RWPE2 (cell line): ENCODE data around the gene FAM98B.

Source experiments
- ATAC-seq: fragments of 200-7000 bp; cut with Tn5 transposase; 3 replicates; pipeline ENCODE4 v1.9.1; 2021; ENCODE audit warnings: low read depth
- DNase-seq: peaks from one replicate; pipeline ENCODE4 v3.0.0-alpha.2; 2020; ENCODE audit warnings: low spot score
- H3K27ac ChIP-seq: fragments of 450-650 bp; 2 replicates; pipeline ENCODE4 v1.5.1; 2017; ENCODE audit warnings: mild to moderate bottlenecking; ENCODE audit not compliant: poor library complexity, severe bottlenecking
- H3K27me3 ChIP-seq: fragments of 250-450 bp; sonication (Bioruptor Pico); 2 replicates; pipeline ENCODE4 v1.5.1; 2021; ENCODE audit warnings: mild to moderate bottlenecking, moderate library complexity; ENCODE audit not compliant: insufficient read depth, poor library complexity, severe bottlenecking
- H3K36me3 ChIP-seq: fragments of 250-450 bp; sonication (Bioruptor Pico); 2 replicates; pipeline ENCODE4 v1.5.1; 2020; ENCODE audit warnings: low read depth, mild to moderate bottlenecking, moderate library complexity
- H3K4me1 ChIP-seq: fragments of 250-450 bp; sonication (Bioruptor Pico); 2 replicates; pipeline ENCODE4 v1.5.1; 2021; ENCODE audit warnings: mild to moderate bottlenecking, moderate library complexity; ENCODE audit not compliant: insufficient read depth, poor library complexity, severe bottlenecking
- H3K4me3 ChIP-seq: fragments of 250-450 bp; sonication (Bioruptor Pico); 2 replicates; pipeline ENCODE4 v1.5.1; 2021; ENCODE audit warnings: mild to moderate bottlenecking, moderate library complexity; ENCODE audit not compliant: severe bottlenecking
- H3K9me3 ChIP-seq: fragments of 250-450 bp; sonication (Bioruptor Pico); 2 replicates; pipeline ENCODE4 v1.5.1; 2021; ENCODE audit warnings: mild to moderate bottlenecking, moderate library complexity; ENCODE audit not compliant: severe bottlenecking
- CTCF ChIP-seq: fragments of 450-650 bp; IDR thresholded peaks from one replicate; pipeline ENCODE4 v1.5.1; 2017; ENCODE audit warnings: mild to moderate bottlenecking, moderate library complexity; ENCODE audit not compliant: poor library complexity, severe bottlenecking

FAM98B gene

GRCh38 chr15:38479266-38479665 is 25.3 kb downstream of the FAM98B start:
- no peak for TF ChIP-seq CTCF
- ATAC-seq (no peak), DNase-seq (no peak)
- Histone ChIP-seq H3K36me3 (peaks cover 88% of the 10 kb centered on the region), H3K9me3 (no peaks in the 10 kb centered on the region), H3K27me3 (no peaks in the 10 kb centered on the region), H3K27ac (no peak overlapping the region), H3K4me3 (no peak overlapping the region), H3K4me1 (no peaks in the 10 kb centered on the region)

GRCh38 chr15:38479756-38480155 is 25.8 kb downstream of the FAM98B start:
- H3K27ac ChIP-seq = no peak overlapping the region
- H3K27me3 ChIP-seq = no peaks in the 10 kb centered on the region
- no peak for TF ChIP-seq CTCF
- no peaks in the 10 kb centered on the region for H3K4me1 ChIP-seq
- H3K9me3 ChIP-seq = no peaks in the 10 kb centered on the region
- DNase-seq (no peak), ATAC-seq (no peak)
- H3K4me3 ChIP-seq = no peak overlapping the region
- H3K36me3 ChIP-seq = peaks cover 83% of the 10 kb centered on the region

GRCh38 chr15:38481113-38481512 is 27.2 kb downstream of the FAM98B start:
- Histone ChIP-seq H3K27me3 (no peaks in the 10 kb centered on the region), H3K36me3 (peaks cover 74% of the 10 kb centered on the region), H3K4me1 (no peaks in the 10 kb centered on the region), H3K27ac (no peak overlapping the region), H3K4me3 (no peak overlapping the region), H3K9me3 (no peaks in the 10 kb centered on the region)
- DNase-seq = no peak
- TF ChIP-seq CTCF = no peak
- no peak for ATAC-seq

GRCh38 chr15:38481761-38482160 is 27.8 kb downstream of the FAM98B start:
- H3K27me3 ChIP-seq = no peaks in the 10 kb centered on the region
- DNase-seq (no peak), ATAC-seq (no peak)
- no peak overlapping the region for H3K27ac ChIP-seq
- no peak for TF ChIP-seq CTCF
- H3K4me1 ChIP-seq = no peaks in the 10 kb centered on the region
- H3K36me3 ChIP-seq = peaks cover 72% of the 10 kb centered on the region
- H3K4me3 ChIP-seq = no peak overlapping the region
- H3K9me3 ChIP-seq = no peaks in the 10 kb centered on the region

- no peak for TF ChIP-seq CTCF
- ATAC-seq = no peak
- Histone ChIP-seq H3K27me3 (no peaks in the 10 kb centered on the region), H3K4me1 (no peaks in the 10 kb centered on the region), H3K4me3 (no peak overlapping the region), H3K27ac (no peak overlapping the region), H3K9me3 (no peaks in the 10 kb centered on the region), H3K36me3 (peaks cover 72% of the 10 kb centered on the region)
- DNase-seq = no peak
Measured at GRCh38 chr15:38482572-38482971, 28.6 kb downstream of the FAM98B start.
